GM18502 (cell line): ENCODE results near the gene PRR15L.
"Not testable (repeated sequence)": the region's sequence is repeated elsewhere in the genome, so short reads cannot be mapped to it uniquely, and the experiment has no call there.

Experiments
- ATAC-seq: cut with Tn5 transposase; IDR thresholded peaks from one replicate; pipeline ENCODE4 v1.9.1; 2021; ENCODE audit warnings: mild to moderate bottlenecking; ENCODE audit not compliant: unreplicated experiment, poor library complexity

Gene PRR15L

GRCh38 chr17:47957591-47958490, at the start of gene PRR15L:
Gene PRR15L, minus strand, starts transcription at chr17:47957883. Its CDS starts 4,649 bp downstream, at chr17:47953234.
- no peak for ATAC-seq

GRCh38 chr17:48006936-48007709, 49.4 kb upstream of the PRR15L start:
- no peak for ATAC-seq

DNA sequence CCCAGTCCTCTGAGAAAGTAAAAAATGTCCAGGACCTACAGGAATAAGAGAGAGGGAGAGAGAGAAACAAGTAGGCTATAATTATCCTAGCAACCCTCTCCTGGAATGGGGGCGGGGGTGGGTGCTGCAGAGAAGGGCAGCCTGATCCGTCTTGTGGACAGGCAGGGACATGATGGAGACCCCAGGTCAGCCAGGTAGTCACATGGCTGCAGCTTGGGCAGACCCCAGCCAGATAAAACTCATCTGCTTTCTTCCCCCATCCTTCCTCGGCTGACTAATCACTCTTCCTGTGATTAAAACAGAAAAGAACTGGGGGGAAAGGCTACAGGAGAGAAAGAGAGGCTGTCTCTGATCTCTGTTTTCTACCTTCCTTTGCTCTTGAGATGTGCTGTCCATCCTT, 47.3 kb upstream of the PRR15L start:
- no peak for ATAC-seq

DNA sequence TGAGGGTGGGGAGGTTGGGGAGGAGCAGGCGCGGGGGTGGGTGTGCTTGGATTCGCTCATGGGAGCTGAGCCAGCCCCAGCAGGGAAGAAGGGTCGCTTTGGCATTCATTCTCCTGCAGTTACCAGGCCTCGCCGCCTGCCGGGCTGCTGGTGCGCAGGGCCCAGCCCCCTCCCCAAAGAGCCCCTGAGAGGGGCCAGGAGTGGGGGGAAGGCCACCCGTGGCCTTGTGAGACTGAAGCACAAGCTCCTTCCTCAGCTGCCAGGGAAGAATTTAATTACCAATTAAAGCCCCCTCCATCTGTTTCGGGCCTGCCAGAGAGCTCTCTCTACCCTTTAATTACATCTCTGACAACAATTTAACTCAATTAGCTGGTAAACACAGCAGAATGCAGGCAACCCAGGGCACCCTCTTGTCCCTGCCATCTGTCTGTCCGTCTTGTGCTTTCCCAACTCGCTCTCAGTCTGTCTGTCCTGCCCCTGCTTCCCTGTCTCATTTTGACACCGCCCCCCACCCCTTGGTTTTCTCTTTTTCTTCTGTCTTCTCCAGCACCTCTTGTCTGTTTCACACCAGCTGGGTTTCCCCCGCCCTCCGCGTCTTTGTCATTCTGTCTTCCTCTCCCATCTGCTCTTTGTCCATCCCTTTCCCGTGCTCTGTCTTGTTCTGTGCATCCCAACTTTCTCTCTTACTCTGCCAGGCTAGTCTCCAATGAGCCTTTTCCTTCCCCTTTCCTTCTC, 45.9 kb upstream of the PRR15L start:
- no peak for ATAC-seq

DNA sequence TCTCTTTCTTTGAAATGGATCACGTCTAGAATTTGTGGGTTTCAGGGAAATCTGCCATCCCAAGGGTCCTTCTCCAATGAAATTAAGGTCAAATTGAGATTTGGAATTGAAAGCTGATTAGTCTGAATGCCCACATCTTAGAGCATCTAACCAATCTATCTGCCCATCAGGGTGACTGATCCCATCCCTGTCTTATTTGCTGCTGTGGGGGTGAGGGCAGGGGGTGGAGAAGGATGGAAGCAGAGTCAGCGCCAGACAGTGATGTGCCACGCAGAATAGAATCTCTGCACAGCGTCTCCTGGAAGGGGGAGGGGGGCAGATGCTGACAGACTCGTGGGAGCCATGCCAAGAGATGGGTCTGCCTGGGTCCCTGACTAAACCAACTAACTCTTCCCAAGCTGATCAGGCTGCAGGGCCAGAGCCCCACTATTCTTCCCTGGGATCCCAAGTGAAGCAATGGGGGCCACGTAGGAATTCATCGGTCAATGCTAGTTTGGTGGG, 45.3 kb upstream of the PRR15L start:
- ATAC-seq: no peak

DNA sequence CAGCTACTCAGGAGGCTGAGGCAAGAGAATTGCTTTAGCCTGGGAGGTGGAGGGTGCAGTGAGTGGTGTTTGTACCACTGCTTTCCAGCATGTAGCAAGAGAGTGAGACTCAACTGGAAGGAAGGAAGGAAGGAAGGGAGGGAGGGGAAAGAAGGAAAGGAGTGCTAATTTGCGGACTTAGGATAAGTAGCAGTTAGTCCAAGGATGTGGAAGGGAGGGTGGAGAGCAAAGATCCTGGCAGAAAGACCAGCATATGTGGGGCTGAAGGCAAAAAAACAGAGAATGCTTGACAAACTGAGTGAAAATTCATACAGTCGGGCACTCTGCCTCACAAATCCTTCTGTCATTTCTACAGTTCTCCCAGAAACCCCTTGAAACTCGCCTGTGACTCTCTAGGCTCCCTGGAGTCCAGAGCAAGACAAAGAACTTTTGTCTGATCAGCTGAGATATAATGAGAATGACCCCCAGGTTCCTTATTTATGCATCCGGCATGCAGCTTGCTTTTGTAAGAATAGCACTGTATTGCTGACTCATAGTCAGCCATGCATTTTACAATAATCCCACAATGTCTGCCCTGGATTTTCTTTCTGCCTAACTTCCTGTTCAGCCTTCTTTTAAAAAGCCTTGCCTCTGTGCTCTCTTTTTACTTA, 44.7 kb upstream of the PRR15L start:
- ATAC-seq: no peak

GRCh38 chr17:48001657-48002056, 44.0 kb upstream of the PRR15L start:
- not testable (repeated sequence) for ATAC-seq

DNA sequence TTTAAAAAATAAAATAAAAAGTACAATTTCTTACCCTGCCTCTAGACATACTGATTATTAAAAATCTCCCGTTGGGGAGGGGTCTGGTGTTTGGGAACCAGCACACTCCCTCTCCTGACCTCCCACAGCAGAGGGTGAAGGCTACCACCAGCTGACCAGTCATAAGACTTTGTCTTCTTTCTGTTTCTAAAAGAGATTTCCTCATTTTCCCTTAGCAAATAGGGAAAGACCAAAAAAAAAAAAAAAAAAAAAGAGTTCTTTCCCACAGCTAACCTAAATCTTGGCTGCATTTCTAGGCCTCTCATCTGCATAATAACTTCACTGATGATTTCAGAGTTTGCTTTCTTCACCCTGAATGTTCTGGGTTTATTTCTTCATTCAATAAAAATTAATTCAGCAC, 43.5 kb upstream of the PRR15L start:
- no peak for ATAC-seq

- no peak for ATAC-seq
Measured at GRCh38 chr17:47999582-47999981, 41.9 kb upstream of the PRR15L start.

- ATAC-seq: no peak
Measured at GRCh38 chr17:47998044-47998443, 40.4 kb upstream of the PRR15L start.

- ATAC-seq: no peak
Measured at GRCh38 chr17:47997586-47997985, 39.9 kb upstream of the PRR15L start.

- ATAC-seq: no peak
Measured at GRCh38 chr17:47996201-47996600, 38.5 kb upstream of the PRR15L start.

DNA sequence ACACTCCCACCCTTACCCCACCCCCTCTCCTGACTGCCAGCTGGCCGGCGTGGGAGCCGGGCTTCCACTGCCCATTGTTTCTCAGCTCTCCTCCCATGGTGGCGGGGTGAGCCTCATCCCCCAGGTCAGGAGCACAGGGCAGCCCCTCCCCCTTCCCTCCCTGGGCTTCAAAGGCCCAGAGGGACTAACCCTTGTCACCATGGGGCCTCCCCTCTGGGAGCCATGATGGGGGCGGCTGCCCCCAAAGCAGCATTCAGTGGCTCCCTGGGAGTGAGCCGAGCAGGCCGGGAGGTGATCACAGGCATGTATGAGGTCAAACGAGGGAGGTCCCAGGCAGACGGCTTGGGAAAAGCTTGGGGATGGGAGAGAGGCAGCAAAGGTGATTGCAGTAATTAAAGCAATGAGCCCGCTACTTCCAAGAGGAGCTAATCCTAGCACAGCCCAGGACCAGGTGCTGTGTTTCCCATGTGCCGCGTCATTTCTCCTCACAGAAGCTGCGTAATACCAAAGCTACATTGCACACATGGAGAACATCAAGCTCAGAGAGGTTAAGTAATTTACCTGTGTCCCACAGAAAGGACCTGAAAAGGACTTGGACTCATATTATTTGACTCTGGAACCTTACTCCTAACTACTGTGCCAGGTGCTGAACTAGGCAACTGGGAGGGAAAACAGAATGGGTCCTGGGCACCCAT, 37.7 kb upstream of the PRR15L start:
- ATAC-seq: no peak

GRCh38 chr17:47994724-47995123, 37.0 kb upstream of the PRR15L start:
- ATAC-seq: no peak

- no peak for ATAC-seq
Measured at GRCh38 chr17:47993964-47994363, 36.3 kb upstream of the PRR15L start.

- ATAC-seq: no peak
Measured at GRCh38 chr17:47993031-47993564, 35.4 kb upstream of the PRR15L start.

GRCh38 chr17:47992216-47992615, 34.5 kb upstream of the PRR15L start:
- ATAC-seq: no peak

DNA sequence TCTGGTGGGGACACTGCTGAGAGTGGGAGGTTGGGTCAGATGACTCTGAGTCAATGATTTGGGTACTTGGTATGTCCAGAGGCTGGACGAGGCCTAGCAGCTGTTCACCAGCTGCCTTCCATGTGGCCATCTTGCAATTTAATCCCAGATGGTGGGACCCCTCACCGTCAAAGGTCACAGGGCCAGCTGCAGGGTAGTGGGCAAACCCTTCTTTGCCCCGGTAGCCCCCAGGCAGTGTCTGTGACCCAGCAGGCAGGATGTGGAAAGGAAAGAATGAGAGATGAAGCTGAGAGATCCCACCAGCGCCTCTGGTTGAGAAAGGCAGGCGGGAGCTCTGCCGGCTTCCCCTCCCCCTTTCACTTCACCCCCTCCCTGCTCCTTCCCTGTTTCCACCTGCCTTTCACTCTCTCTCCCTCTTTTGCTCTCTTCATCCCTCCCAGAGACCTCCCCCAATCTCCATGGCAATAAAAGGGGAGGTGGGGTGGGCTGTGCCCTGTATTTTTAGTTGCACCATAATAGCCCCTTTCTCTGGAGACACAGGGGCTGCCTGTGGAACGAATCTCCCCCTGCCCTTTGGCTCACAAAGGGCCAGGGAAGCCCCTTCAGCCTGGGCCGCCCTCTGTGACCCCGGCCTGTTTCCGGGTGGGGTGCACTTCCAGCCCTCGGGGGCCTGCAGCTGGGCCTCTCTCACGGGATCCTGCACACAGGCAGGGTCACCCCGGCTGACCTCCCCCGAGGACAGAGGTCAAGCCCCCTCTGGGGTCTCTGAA, 33.5 kb upstream of the PRR15L start:
- no peak for ATAC-seq
